SU-DHL-6 (cell line): ENCODE results near the gene DHDDS.

Experiments used
- CTCF ChIP-seq: fragments of 200-600 bp; sonication (generic); IDR thresholded peaks from one replicate; pipeline ENCODE4 v1.5.1; 2017; ENCODE audit warnings: antibody characterized with exemption, mild to moderate bottlenecking, low read length, moderate library complexity; ENCODE audit not compliant: insufficient read depth, poor library complexity, severe bottlenecking
- EZH2phosphoT487 ChIP-seq: fragments of 200-600 bp; sonication (generic), shearing (Covaris generic); conservative IDR thresholded peaks from 2 replicates; pipeline ENCODE4 v1.6.1; 2018; ENCODE audit warnings: mild to moderate bottlenecking, antibody characterized with exemption, low read length, moderate library complexity, mixed read lengths

- TF ChIP-seq CTCF (no peak), EZH2phosphoT487 (no peak)
Measured at GRCh38 chr1:26419494-26419893, 12.6 kb upstream of the DHDDS start.
